Type B pancreatic cell (in vitro differentiated cells): ENCODE measurements around the gene TKTL2. TPM values are rescaled to one million over a fixed set of nuclear protein-coding genes. Genes with fewer than 3 reads are reported as not detected.
"Not testable (repeated sequence)": the region's sequence is repeated elsewhere in the genome, so short reads cannot be mapped to it uniquely, and the experiment has no call there.

Experiments
- DNase-seq: peaks from one replicate; pipeline ENCODE4 v3.0.0; 2021; ENCODE audit warnings: mixed read lengths; ENCODE audit not compliant: unreplicated experiment; ENCODE audit errors: extremely low spot score
- H3K27ac Mint-ChIP-seq: 2 replicates; pipeline ENCODE4 v1.8.0; 2021; ENCODE audit warnings: mild to moderate bottlenecking, mixed read lengths
- H3K27me3 Mint-ChIP-seq: 2 replicates; pipeline ENCODE4 v1.8.0; 2021; ENCODE audit warnings: mixed read lengths
- H3K36me3 Mint-ChIP-seq: 2 replicates; pipeline ENCODE4 v1.8.0; 2021; ENCODE audit warnings: mixed read lengths
- H3K4me1 Mint-ChIP-seq: one replicate; pipeline ENCODE4 v1.8.0; 2021; ENCODE audit warnings: mixed read lengths; ENCODE audit not compliant: unreplicated experiment
- H3K4me3 Mint-ChIP-seq: 2 replicates; pipeline ENCODE4 v1.8.0; 2021; ENCODE audit warnings: mild to moderate bottlenecking, mixed read lengths
- H3K9me3 Mint-ChIP-seq: 2 replicates; pipeline ENCODE4 v1.8.0; 2021; ENCODE audit warnings: mixed read lengths
- CTCF ChIP-seq: fragments of 200-600 bp; sonication (generic); conservative IDR thresholded peaks from 2 replicates; pipeline ENCODE4 v1.5.0; 2021; ENCODE audit warnings: antibody characterized with exemption, mild to moderate bottlenecking
- total RNA-seq: library from RNA; stranded (reverse); gene quantifications from 2 replicates; pipeline ENCODE4 v1.2.1, GENCODE V29; 2021; ENCODE audit warnings: low replicate concordance

The TKTL2 gene
- total RNA-seq, 1 donor from 2014 or later = not detected

GRCh38 chr4:163470391-163470790 lies 3.2 kb downstream of the TKTL2 start:
- no peak overlapping the region for H3K4me3 Mint-ChIP-seq
- H3K4me1 Mint-ChIP-seq = no peaks in the 10 kb centered on the region
- no peaks in the 10 kb centered on the region for H3K27me3 Mint-ChIP-seq
- no peak for DNase-seq
- no peaks in the 10 kb centered on the region for H3K36me3 Mint-ChIP-seq
- no peaks in the 10 kb centered on the region for H3K9me3 Mint-ChIP-seq
- no peak overlapping the region for H3K27ac Mint-ChIP-seq
- TF ChIP-seq CTCF = no peak

GRCh38 chr4:163467082-163467770 lies 6.3 kb downstream of the TKTL2 start:
- no peak overlapping the region for H3K27ac Mint-ChIP-seq
- H3K27me3 Mint-ChIP-seq = no peaks in the 10 kb centered on the region
- H3K36me3 Mint-ChIP-seq = no peaks in the 10 kb centered on the region
- H3K4me1 Mint-ChIP-seq = no peaks in the 10 kb centered on the region
- H3K4me3 Mint-ChIP-seq = no peak overlapping the region
- TF ChIP-seq CTCF = no peak
- no peaks in the 10 kb centered on the region for H3K9me3 Mint-ChIP-seq
- no peak for DNase-seq

- Mint-ChIP-seq H3K9me3 (no peaks in the 10 kb centered on the region), H3K27ac (no peak overlapping the region), H3K4me1 (no peaks in the 10 kb centered on the region), H3K36me3 (no peaks in the 10 kb centered on the region), H3K4me3 (no peak overlapping the region), H3K27me3 (no peaks in the 10 kb centered on the region)
- DNase-seq = no peak
- TF ChIP-seq CTCF = no peak
Observed at GRCh38 chr4:163462556-163462955, 11.0 kb downstream of the TKTL2 start.

- Mint-ChIP-seq H3K27me3 (peaks cover 6% of the 10 kb centered on the region), H3K27ac (no peak overlapping the region), H3K4me1 (no peaks in the 10 kb centered on the region), H3K4me3 (no peak overlapping the region), H3K36me3 (no peaks in the 10 kb centered on the region), H3K9me3 (no peaks in the 10 kb centered on the region)
- TF ChIP-seq CTCF = no peak
- DNase-seq = no peak
Observed at GRCh38 chr4:163448540-163449203, 24.9 kb downstream of the TKTL2 start.

GRCh38 chr4:163447481-163447880 lies 26.1 kb downstream of the TKTL2 start:
- Mint-ChIP-seq H3K9me3 (no peaks in the 10 kb centered on the region), H3K4me3 (no peak overlapping the region), H3K27me3 (peaks cover 6% of the 10 kb centered on the region), H3K36me3 (no peaks in the 10 kb centered on the region), H3K4me1 (no peaks in the 10 kb centered on the region), H3K27ac (no peak overlapping the region)
- TF ChIP-seq CTCF = no peak
- DNase-seq = no peak

GRCh38 chr4:163447023-163447422 lies 26.5 kb downstream of the TKTL2 start:
- H3K9me3 Mint-ChIP-seq, H3K4me1 Mint-ChIP-seq, H3K36me3 Mint-ChIP-seq, H3K4me3 Mint-ChIP-seq, H3K27ac Mint-ChIP-seq, H3K27me3 Mint-ChIP-seq, DNase-seq: not testable (repeated sequence)
